ENCODE data around the gene PRR33. TPM values are rescaled to one million over a fixed set of nuclear protein-coding genes. Genes with fewer than 3 reads are reported as not detected.
"Not testable (repeated sequence)": the region's sequence is repeated elsewhere in the genome, so short reads cannot be mapped to it uniquely, and the experiment has no call there.

PRR33 gene
- total and polyA plus RNA-seq, 8 donors = not detected

GRCh38 chr11:1888811-1889210, 2.9 kb downstream of the PRR33 start:
- no peaks in the 10 kb centered on the region for H3K27me3 ChIP-seq
- no peaks in the 10 kb centered on the region for H3K4me1 ChIP-seq
- H3K36me3 ChIP-seq = no peaks in the 10 kb centered on the region
- no peaks in the 10 kb centered on the region for H3K9me3 ChIP-seq
- TF ChIP-seq CTCF (IDR thresholded peaks at IDR 0.05) = no peak
- 87 to 94% methylated on average over 6 of the region's 6 CpGs for WGBS, 2 donors
- H3K4me3 ChIP-seq = no peak overlapping the region
- DNase-seq (no peak), FAIRE-seq (no peak), ATAC-seq (no peak)
- intact Hi-C loops (cut with DNase I) = no loop called here
- no peak overlapping the region for H3K27ac ChIP-seq

- FAIRE-seq (no peak), ATAC-seq (no peak), DNase-seq (peak in 3 of 6 donors; percentile 45 to 64 (median 55))
- H3K9me3 ChIP-seq = no peaks in the 10 kb centered on the region
- 72 to 77% methylated on average over 9 of the region's 9 CpGs for WGBS, 2 donors
- H3K27ac ChIP-seq = no peak overlapping the region
- intact Hi-C loops (cut with DNase I) = no loop called here
- TF ChIP-seq CTCF (IDR thresholded peaks at IDR 0.05) = no peak
- H3K4me3 ChIP-seq = no peak overlapping the region
- no peaks in the 10 kb centered on the region for H3K4me1 ChIP-seq
- no peaks in the 10 kb centered on the region for H3K36me3 ChIP-seq
- no peaks in the 10 kb centered on the region for H3K27me3 ChIP-seq
These were observed 3.3 kb downstream of the PRR33 start for GRCh38 chr11:1888347-1888753.

- TF ChIP-seq CTCF (IDR thresholded peaks at IDR 0.05) = no peak
- ATAC-seq = peak; percentile 36 to 48 (median 43)
- 64 to 79% methylated on average over 11 of the region's 11 CpGs for WGBS, 2 donors
- DNase-seq = peak in 3 of 6 donors; percentile 28 to 62 (median 41)
- no peak overlapping the region for H3K4me3 ChIP-seq
- H3K27ac ChIP-seq = no peak overlapping the region
- H3K4me1 ChIP-seq = no peaks in the 10 kb centered on the region
- H3K36me3 ChIP-seq = no peaks in the 10 kb centered on the region
- intact Hi-C loops (cut with DNase I) = no loop called here
- H3K9me3 ChIP-seq = no peaks in the 10 kb centered on the region
- no peak for FAIRE-seq
- H3K27me3 ChIP-seq = no peaks in the 10 kb centered on the region
These were observed 4.0 kb downstream of the PRR33 start for GRCh38 chr11:1887451-1888346.

GRCh38 chr11:1886551-1886950, 5.1 kb downstream of the PRR33 start:
- ATAC-seq; DNase-seq; H3K4me3 ChIP-seq; H3K36me3 ChIP-seq; H3K4me1 ChIP-seq; intact Hi-C loops (cut with DNase I); FAIRE-seq; H3K27me3 ChIP-seq; H3K27ac ChIP-seq; H3K9me3 ChIP-seq: not testable (repeated sequence)
- 88 to 94% methylated on average over 13 of the region's 13 CpGs for WGBS, 2 donors

- Histone ChIP-seq H3K36me3 (no peaks in the 10 kb centered on the region), H3K4me1 (no peaks in the 10 kb centered on the region), H3K27ac (no peak overlapping the region), H3K4me3 (no peak overlapping the region), H3K27me3 (no peaks in the 10 kb centered on the region), H3K9me3 (no peaks in the 10 kb centered on the region)
- no peak for DNase-seq
- ATAC-seq = no peak
- WGBS, 2 donors = 87 to 88% methylated on average over 5 of the region's 5 CpGs
- FAIRE-seq = no peak
- TF ChIP-seq CTCF (IDR thresholded peaks at IDR 0.05) = no peak
- intact Hi-C loops (cut with DNase I) = loop anchor here in 1 of 3 donors (5.0 kb wide), 1 partner anchor 268 kb away; no protein-coding TSS in a partner anchor
These were observed 7.4 kb downstream of the PRR33 start for GRCh38 chr11:1884303-1884700.
